KMS-11 (cell line): ENCODE results near the gene RELN.

ENCODE experiments used
- H2AFZ ChIP-seq: fragments of 200-600 bp; sonication (generic); 2 replicates; pipeline ENCODE4 v1.6.1; 2016; ENCODE audit warnings: antibody characterized with exemption, mixed run types, low read depth
- H3K27ac ChIP-seq: fragments of 200-600 bp; sonication (generic); 2 replicates; pipeline ENCODE4 v1.6.1; 2016; ENCODE audit warnings: mild to moderate bottlenecking, mixed run types
- H3K27me3 ChIP-seq: fragments of 200-600 bp; sonication (generic); 2 replicates; pipeline ENCODE4 v1.6.1; 2017; ENCODE audit warnings: mild to moderate bottlenecking, low read depth, mixed run types, moderate library complexity; ENCODE audit not compliant: insufficient read depth
- H3K36me3 ChIP-seq: fragments of 200-600 bp; sonication (generic); 2 replicates; pipeline ENCODE4 v1.6.1; 2017; ENCODE audit warnings: mild to moderate bottlenecking, mixed run types; ENCODE audit not compliant: insufficient read depth
- H3K4me1 ChIP-seq: fragments of 200-600 bp; sonication (generic); 2 replicates; pipeline ENCODE4 v1.6.1; 2016; ENCODE audit warnings: mild to moderate bottlenecking, low read depth, mixed run types; ENCODE audit not compliant: poor library complexity, severe bottlenecking
- H3K4me2 ChIP-seq: fragments of 200-600 bp; sonication (generic); 2 replicates; pipeline ENCODE4 v1.7.0; 2016; ENCODE audit warnings: mild to moderate bottlenecking, mixed run types
- H3K4me3 ChIP-seq: fragments of 200-600 bp; sonication (generic); IDR thresholded peaks from 2 replicates; pipeline ENCODE4 v1.6.1; 2017; ENCODE audit warnings: low read depth, low read length, mixed read lengths; ENCODE audit not compliant: insufficient read depth
- H3K79me2 ChIP-seq: fragments of 200-600 bp; sonication (generic); 2 replicates; pipeline ENCODE4 v1.6.1; 2016; ENCODE audit warnings: low read depth, mixed run types; ENCODE audit not compliant: insufficient read depth
- H3K9ac ChIP-seq: fragments of 200-600 bp; sonication (generic); 2 replicates; pipeline ENCODE4 v1.6.1; 2016; ENCODE audit warnings: mild to moderate bottlenecking, mixed run types
- H4K20me1 ChIP-seq: fragments of 200-600 bp; sonication (generic); 2 replicates; pipeline ENCODE4 v1.6.1; 2016; ENCODE audit warnings: mild to moderate bottlenecking, mixed run types; ENCODE audit not compliant: insufficient read depth
- CTCF ChIP-seq: fragments of 200-600 bp; sonication (generic); conservative IDR thresholded peaks from 2 replicates; pipeline ENCODE4 v1.6.1; 2017; ENCODE audit warnings: low read depth, mild to moderate bottlenecking, antibody characterized with exemption, low read length, moderate library complexity, mixed read lengths

RELN gene

GRCh38 chr7:103658055-103659005 is 331.1 kb downstream of the RELN start:
- no peak overlapping the region for H2AFZ ChIP-seq
- no peak for TF ChIP-seq CTCF
- no peaks in the 10 kb centered on the region for H4K20me1 ChIP-seq
- no peak overlapping the region for H3K4me2 ChIP-seq
- H3K9ac ChIP-seq: no peak overlapping the region
- no peaks in the 10 kb centered on the region for H3K4me1 ChIP-seq
- H3K27ac ChIP-seq: no peak overlapping the region
- H3K27me3 ChIP-seq: no peaks in the 10 kb centered on the region
- H3K79me2 ChIP-seq: no peaks in the 10 kb centered on the region
- H3K36me3 ChIP-seq: no peaks in the 10 kb centered on the region
- no peak overlapping the region for H3K4me3 ChIP-seq

GRCh38 chr7:103657474-103657894 is 332.0 kb downstream of the RELN start:
- no peak overlapping the region for H3K27ac ChIP-seq
- H3K36me3 ChIP-seq: no peaks in the 10 kb centered on the region
- H3K9ac ChIP-seq: no peak overlapping the region
- no peaks in the 10 kb centered on the region for H4K20me1 ChIP-seq
- H3K4me2 ChIP-seq: no peak overlapping the region
- TF ChIP-seq CTCF: no peak
- H3K4me3 ChIP-seq: no peak overlapping the region
- H2AFZ ChIP-seq: no peak overlapping the region
- no peaks in the 10 kb centered on the region for H3K27me3 ChIP-seq
- no peaks in the 10 kb centered on the region for H3K4me1 ChIP-seq
- H3K79me2 ChIP-seq: no peaks in the 10 kb centered on the region

GRCh38 chr7:103656221-103656620 is 333.2 kb downstream of the RELN start:
- no peaks in the 10 kb centered on the region for H3K79me2 ChIP-seq
- no peak overlapping the region for H3K27ac ChIP-seq
- H4K20me1 ChIP-seq: no peaks in the 10 kb centered on the region
- H3K4me1 ChIP-seq: no peaks in the 10 kb centered on the region
- no peak for TF ChIP-seq CTCF
- H3K4me2 ChIP-seq: no peak overlapping the region
- H2AFZ ChIP-seq: no peak overlapping the region
- no peaks in the 10 kb centered on the region for H3K27me3 ChIP-seq
- H3K36me3 ChIP-seq: no peaks in the 10 kb centered on the region
- no peak overlapping the region for H3K4me3 ChIP-seq
- no peak overlapping the region for H3K9ac ChIP-seq

- no peaks in the 10 kb centered on the region for H3K79me2 ChIP-seq
- H3K9ac ChIP-seq: no peak overlapping the region
- no peak for TF ChIP-seq CTCF
- no peak overlapping the region for H2AFZ ChIP-seq
- no peaks in the 10 kb centered on the region for H4K20me1 ChIP-seq
- H3K27me3 ChIP-seq: no peaks in the 10 kb centered on the region
- H3K4me3 ChIP-seq: no peak overlapping the region
- no peaks in the 10 kb centered on the region for H3K4me1 ChIP-seq
- no peak overlapping the region for H3K4me2 ChIP-seq
- no peak overlapping the region for H3K27ac ChIP-seq
- H3K36me3 ChIP-seq: no peaks in the 10 kb centered on the region
Measured at GRCh38 chr7:103651593-103652377, 337.7 kb downstream of the RELN start.
